GM18858 (cell line): ENCODE data around the gene ZNF529.

Experiments used
- ATAC-seq: cut with Tn5 transposase; IDR thresholded peaks from one replicate; pipeline ENCODE4 v1.9.1; 2021; ENCODE audit not compliant: unreplicated experiment

Gene ZNF529

GRCh38 chr19:36514012-36514612 is 59.0 kb downstream of the ZNF529 start:
- ATAC-seq = no peak

GRCh38 chr19:36508325-36508724 is 64.8 kb downstream of the ZNF529 start:
- no peak for ATAC-seq

GRCh38 chr19:36501973-36502372 is 71.1 kb downstream of the ZNF529 start:
- ATAC-seq = no peak

GRCh38 chr19:36497001-36497400 is 76.1 kb downstream of the ZNF529 start:
- ATAC-seq = no peak
